Erythroblast (primary cell): ENCODE measurements around the gene CLASP1.

Source experiments
- GATA1 ChIP-seq: IDR thresholded peaks from 2 replicates; pipeline ENCODE4 v1.6.1; 2011; ENCODE audit warnings: low read depth, mild to moderate bottlenecking, control low read depth, low read length, moderate library complexity
- POLR2A ChIP-seq: IDR thresholded peaks from 2 replicates; pipeline ENCODE4 v1.6.1; 2011; ENCODE audit warnings: mild to moderate bottlenecking, low read length

DNA sequence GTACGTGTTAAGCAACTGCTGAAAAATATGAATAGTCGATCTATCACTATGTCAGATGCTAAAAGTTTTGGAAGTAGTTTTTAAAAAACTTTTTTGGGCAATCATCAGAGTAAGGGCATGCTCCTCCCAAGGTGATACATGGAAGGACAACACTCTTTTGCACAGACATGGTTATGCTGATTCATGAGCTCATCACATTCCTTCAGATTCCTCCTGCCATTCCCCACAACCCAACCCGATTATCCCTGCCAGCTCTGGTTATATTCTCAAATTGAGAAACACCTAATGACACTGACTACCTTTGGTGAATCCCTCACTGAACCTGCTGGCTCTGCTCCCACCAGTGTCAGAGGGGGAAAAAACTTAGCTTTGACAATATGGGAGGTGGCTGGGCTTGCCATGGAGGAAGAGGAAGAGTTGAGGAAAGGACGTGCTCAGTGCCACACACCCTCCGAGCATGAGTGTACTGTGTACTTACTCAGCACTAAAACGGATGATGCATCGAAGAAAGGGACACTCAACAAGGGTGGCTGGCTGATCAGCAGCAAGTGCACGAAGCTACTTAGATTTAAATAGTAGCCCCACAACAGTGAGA, 202.5 kb downstream of the CLASP1 start:
- TF ChIP-seq POLR2A: no peak
- no peak for TF ChIP-seq GATA1
